Measurements from ENCODE around the gene EFEMP1.

DNA sequence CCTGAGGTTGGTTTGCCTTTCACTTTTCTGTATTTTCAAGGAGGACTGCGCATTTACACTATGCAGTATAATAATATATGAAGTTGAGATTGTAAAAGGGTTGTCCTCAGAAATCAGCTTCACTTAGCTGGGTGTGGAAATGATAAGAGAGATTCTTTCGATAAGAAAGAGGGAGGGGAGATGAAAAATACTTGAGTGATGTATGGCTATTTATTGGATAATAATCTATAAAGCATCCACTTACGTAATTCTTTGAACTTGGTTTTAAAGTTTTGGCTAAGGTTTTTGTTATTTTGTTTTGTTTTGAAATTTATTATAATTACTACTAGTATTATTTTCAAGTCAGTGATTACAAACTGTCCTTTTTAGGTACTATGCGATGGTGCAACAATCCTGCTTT is 40.6 kb downstream of the EFEMP1 start:
- TF ChIP-seq CTCF (IDR thresholded peaks at IDR 0.05) (no peak), POLR2A (IDR thresholded peaks at IDR 0.05) (no peak)

Measured in thyroid gland (tissue), 4 donors.